HepG2 (cell line): ENCODE results near the gene ACAT2. TPM values are rescaled to one million over a fixed set of nuclear protein-coding genes. Genes with fewer than 3 reads are reported as not detected.

Experiments
- ATAC-seq: fragments of 200-7000 bp; cut with Tn5 transposase; 3 replicates; pipeline ENCODE4 v1.9.1; 2020; ENCODE audit warnings: mild to moderate bottlenecking, moderate library complexity
- BruUV-seq: library from RNA; stranded (reverse); fragments of 400-500 nt; replicated peaks from 2 replicates; lab custom pipeline; 2021; lab: Mats Ljungman, UMichigan
- CTCF ChIA-PET: fragments of 300-600 bp; formaldehyde crosslinking; extraction: SDS; loops from one replicate; lab custom pipeline; 2021; ENCODE audit warnings: low total read pairs, inconsistent platforms, low intra/inter-chr PET ratio; lab: Yijun Ruan, JAX
- POLR2A ChIA-PET: fragments of 350-600 bp; sonication (Branson Sonifier 250); formaldehyde crosslinking; loops from one replicate; lab custom pipeline; 2020; ENCODE audit warnings: antibody characterized with exemption, inconsistent platforms; lab: Yijun Ruan, JAX
- DNase-seq: peaks from one replicate; pipeline ENCODE4 v3.0.0-alpha.2; 2015; ENCODE audit warnings: low spot score
- FAIRE-seq: peaks from 3 replicates; lab custom pipeline; 2011; peaks lifted over from hg19 to GRCh38; lab: Jason Lieb, UNC
- H2AFZ ChIP-seq: one replicate; pipeline ENCODE4 v1.6.1; 2011; ENCODE audit warnings: low read length, inconsistent platforms
- H3K27ac ChIP-seq: fragments of 300-600 bp; 3 replicates; pipeline ENCODE4 v1.8.0; 2011; ENCODE audit warnings: mixed run types, mild to moderate bottlenecking, mixed read lengths, low read length, inconsistent platforms; ENCODE audit not compliant: insufficient read depth; ENCODE audit errors: extremely low read length
- H3K27me3 ChIP-seq, 2 experiments: fragments of 200-600 bp in 1 of 2; 2 replicates in 1 of 2; 3 replicates in 1 of 2; pipeline versions ENCODE4 v1.6.0 to v1.8.0; 2011; ENCODE audit warnings: low read length in 2 of 2, mild to moderate bottlenecking in 2 of 2, moderate library complexity in 2 of 2, inconsistent platforms in 1 of 2; ENCODE audit not compliant: insufficient read depth in 2 of 2, control insufficient read depth in 1 of 2
- H3K36me3 ChIP-seq, 2 experiments: fragments of 200-600 bp in 1 of 2; replicated peaks in 1 of 2; 2 replicates in 1 of 2; 3 replicates in 1 of 2; pipeline versions ENCODE4 v1.5.1 to v1.8.0; 2011; ENCODE audit warnings: low read length in 2 of 2, inconsistent platforms in 1 of 2; ENCODE audit not compliant: insufficient read depth in 2 of 2, control insufficient read depth in 1 of 2
- H3K4me1 ChIP-seq: 2 replicates; pipeline ENCODE4 v1.5.1; 2012; ENCODE audit warnings: low read length, inconsistent platforms; ENCODE audit not compliant: insufficient read depth
- H3K4me2 ChIP-seq: 2 replicates; pipeline ENCODE4 v1.6.0; 2011; ENCODE audit warnings: low read depth, low read length, inconsistent platforms
- H3K4me3 ChIP-seq, 3 experiments: fragments of 200-600 bp in 1 of 3; sonication (generic), shearing (Covaris generic) in 1 of 3; replicated peaks in 1 of 3; 2 replicates each; pipeline ENCODE4 v1.5.1; 2011 to 2016; ENCODE audit warnings: low read length in 3 of 3, inconsistent platforms in 2 of 3, low read depth in 2 of 3, mild to moderate bottlenecking in 2 of 3, control low read depth in 1 of 3, mixed read lengths in 1 of 3; ENCODE audit not compliant: insufficient read depth in 1 of 3
- H3K79me2 ChIP-seq: one replicate; pipeline ENCODE4 v1.6.1; 2011; ENCODE audit warnings: low read length, inconsistent platforms; ENCODE audit not compliant: insufficient read depth
- H3K9ac ChIP-seq: 2 replicates; pipeline ENCODE4 v1.6.0; 2011; ENCODE audit warnings: mild to moderate bottlenecking, low read depth, low read length, inconsistent platforms; ENCODE audit not compliant: insufficient read depth
- H3K9me3 ChIP-seq: 2 replicates; pipeline ENCODE4 v1.5.1; 2012; ENCODE audit warnings: mild to moderate bottlenecking, low read length
- H4K20me1 ChIP-seq: 2 replicates; pipeline ENCODE4 v1.6.0; 2011; ENCODE audit warnings: inconsistent platforms, mild to moderate bottlenecking, low read length, moderate library complexity; ENCODE audit not compliant: insufficient read depth
- AGO2 ChIP-seq: fragments of 200-400 bp; formaldehyde crosslinking; optimal IDR thresholded peaks from 2 replicates; pipeline ENCODE3; 2017; ENCODE audit warnings: mild to moderate bottlenecking, low read depth, low read length, moderate library complexity
- BCL3 ChIP-seq: sonication (generic); formaldehyde crosslinking; IDR thresholded peaks from 2 replicates; pipeline ENCODE4 v1.5.1; 2020; ENCODE audit warnings: mild to moderate bottlenecking, missing genetic modification reagents, moderate library complexity
- BCL6 ChIP-seq: IDR thresholded peaks from 2 replicates; pipeline ENCODE4 v1.6.1; 2016; ENCODE audit warnings: missing genetic modification reagents, missing compliant biosample characterization
- CEBPB ChIP-seq: IDR thresholded peaks from 2 replicates; pipeline ENCODE4 v1.6.1; 2011; ENCODE audit warnings: low read depth, low read length, improper control_type of control experiment, borderline replicate concordance
- CEBPG ChIP-seq: IDR thresholded peaks from 2 replicates; pipeline ENCODE4 v1.6.1; 2016
- JUNB ChIP-seq: sonication (generic); formaldehyde crosslinking; IDR thresholded peaks from 2 replicates; pipeline ENCODE4 v1.8.0; 2022; ENCODE audit warnings: missing genetic modification reagents, mild to moderate bottlenecking, borderline replicate concordance
- MAFF ChIP-seq: IDR thresholded peaks from 2 replicates; pipeline ENCODE4 v1.6.1; 2011; ENCODE audit warnings: low read depth, low read length, improper control_type of control experiment
- MAFK ChIP-seq, 2 experiments: IDR thresholded peaks in 1 of 2; conservative IDR thresholded peaks in 1 of 2; 2 replicates each; pipeline ENCODE4 v1.6.1; 2011; ENCODE audit warnings: improper control_type of control experiment in 2 of 2, low read length in 2 of 2
- MED13 ChIP-seq: sonication (generic); formaldehyde crosslinking; IDR thresholded peaks from 2 replicates; pipeline ENCODE4 v1.5.0; 2020; ENCODE audit warnings: missing genetic modification reagents
- NFE2L2 ChIP-seq: fragments of 150-350 bp; IDR thresholded peaks from 2 replicates; pipeline ENCODE4 v1.6.1; 2014; ENCODE audit warnings: low read length
- RBM22 ChIP-seq: fragments of 200-400 bp; formaldehyde crosslinking; optimal IDR thresholded peaks from 2 replicates; pipeline ENCODE3; 2017; ENCODE audit warnings: mild to moderate bottlenecking, low read length, moderate library complexity
- SNAPC5 ChIP-seq: sonication (generic); formaldehyde crosslinking; IDR thresholded peaks from 2 replicates; pipeline ENCODE4 v1.8.1; 2023; ENCODE audit warnings: mild to moderate bottlenecking, missing genetic modification reagents, borderline replicate concordance
- ZNF124 ChIP-seq: sonication (generic); formaldehyde crosslinking; IDR thresholded peaks from 2 replicates; pipeline ENCODE4 v1.4.0; 2020; ENCODE audit warnings: missing genetic modification reagents
- ZNF670 ChIP-seq: sonication (generic); formaldehyde crosslinking; IDR thresholded peaks from 2 replicates; pipeline ENCODE4 v1.8.0; 2022; ENCODE audit warnings: mild to moderate bottlenecking, missing genetic modification reagents, borderline replicate concordance
- ZNF878 ChIP-seq: sonication (generic); formaldehyde crosslinking; IDR thresholded peaks from 2 replicates; pipeline ENCODE4 v1.8.1; 2023; ENCODE audit warnings: mild to moderate bottlenecking, missing genetic modification reagents, moderate library complexity
- WGBS: methylation state at CpG from one replicate; pipeline ENCODE4 v1.1.6; 2017; ENCODE audit warnings: low lambda C conversion rate; 5-methylcytosine and 5-hydroxymethylcytosine counted together
- in situ Hi-C: cut with HindIII; loops from 2 replicates; pipeline ENCODE4 v1.10.0; 2017; ENCODE audit warnings: low pct_unique_long_range_greater_than_20kb; ENCODE audit not compliant: extremely low pct_ligation_motif_present
- intact Hi-C: fragments of 100-400 bp; cut with micrococcal nuclease; formaldehyde crosslinking; loops from one replicate; pipeline ENCODE4 v1.10.0; 2022; ENCODE audit not compliant: unreplicated experiment
- polyA plus RNA-seq, 8 experiments: library from polyadenylated mRNA; depleted of rRNA in 3 of 8; stranded (reverse) in 7 of 8; unstranded in 1 of 8; fragments of >200 nt; fragmentation: Illumina TruSeq in 4 of 8; extraction: Trizol in 4 of 8; gene quantifications; 2 replicates each; pipeline versions ENCODE4 v1.2.1 to v1.2.3, GENCODE V29; 2011 to 2016; ENCODE audit warnings: low read depth in 4 of 8, missing spikeins in 1 of 8, mixed read lengths in 1 of 8; ENCODE audit not compliant: insufficient read depth in 1 of 8
- total RNA-seq, 5 experiments: library from RNA; depleted of rRNA; stranded (reverse); fragments of >200 nt; fragmentation: Illumina TruSeq; extraction: Trizol; gene quantifications; 2 replicates each; pipeline ENCODE4 v1.2.3, GENCODE V29; 2016; ENCODE audit warnings: low read depth in 1 of 5

The ACAT2 gene
- total and polyA plus RNA-seq, 2 of the 13 experiments (the other 11 are each of a cell fraction or from before 2014, with no cell fraction given), result 121 to 534 TPM

- Histone ChIP-seq H3K27ac (no peak overlapping the region), H3K9ac (no peak overlapping the region), H3K4me3 (no peak overlapping the region), H3K4me1 (no peaks in the 10 kb centered on the region), H3K27me3 (no peaks in the 10 kb centered on the region), H3K36me3 (peaks cover 16 to 83% of the 10 kb centered on the region in 2 experiments), H2AFZ (no peak overlapping the region), H3K9me3 (no peaks in the 10 kb centered on the region), H3K79me2 (peaks cover 4% of the 10 kb centered on the region), H3K4me2 (no peak overlapping the region), H4K20me1 (no peaks in the 10 kb centered on the region)
- TF ChIP-seq RBM22 (peak; percentile 66), ZNF878 (no peak), ZNF670 (no peak), JUNB (CRISPR knock-in tag) (no peak), BCL6 (no peak), SNAPC5 (CRISPR knock-in tag) (no peak)
- intact Hi-C loops, result no loop called here
- no TSS peak for BruUV-seq
- no peak for DNase-seq
- ChIA-PET CTCF (no interaction called here), POLR2A (interaction anchor here (1.3 kb wide), 2 partner anchors 11 to 25 kb away, joined by 5 to 6 read pairs; partner anchors contain the start of genes ACAT2 and WTAP)
- FAIRE-seq, result no peak
- in situ Hi-C loops, result no loop called here
- 96% methylated on average over 3 of the region's 3 CpGs for WGBS
- no peak for ATAC-seq
Observed at GRCh38 chr6:159751448-159751847, 10.4 kb upstream of the ACAT2 start.

- Histone ChIP-seq H3K36me3 (peaks cover 14 to 69% of the 10 kb centered on the region in 2 experiments), H3K4me1 (peaks cover 12% of the 10 kb centered on the region), H3K79me2 (no peaks in the 10 kb centered on the region), H3K9me3 (no peaks in the 10 kb centered on the region), H3K27ac (no peak overlapping the region), H4K20me1 (no peaks in the 10 kb centered on the region), H3K27me3 (no peaks in the 10 kb centered on the region), H3K4me3 (no peak overlapping the region), H3K4me2 (no peak overlapping the region), H2AFZ (no peak overlapping the region), H3K9ac (no peak overlapping the region)
- peak; percentile 27 for TF ChIP-seq AGO2
- peak; percentile 66 to 87 for TF ChIP-seq MAFK (conservative IDR thresholded peaks at IDR 0.05 in 1 of 2, IDR thresholded peaks at IDR 0.05 in 1 of 2; ENCODE audit: low read length in 2 of 2)
- no peak for TF ChIP-seq BCL3 (CRISPR knock-in tag)
- peak; percentile 69 for TF ChIP-seq CEBPB
- TF ChIP-seq NFE2L2, result peak; percentile 57
- TF ChIP-seq RBM22, result peak; percentile 69
- peak; percentile 81 for TF ChIP-seq MAFF
- TF ChIP-seq ZNF124 (CRISPR knock-in tag), result no peak
- peak; percentile 29; the same call in 1 of the 2 replicates for TF ChIP-seq CEBPG (CRISPR knock-in tag)
- TF ChIP-seq MED13 (CRISPR knock-in tag), result no peak
- no TSS peak for BruUV-seq
- in situ Hi-C loops, result no loop called here
- ChIA-PET CTCF (no interaction called here), POLR2A (interaction anchor here (0.9 to 1.0 kb wide), 3 partner anchors 9 to 60 kb away, joined by 3 read pairs; partner anchors contain the start of genes ACAT2 and SOD2)
- WGBS, result 97% methylated on average over 6 of the region's 6 CpGs
- intact Hi-C loops, result no loop called here
- ATAC-seq (no peak), DNase-seq (no peak), FAIRE-seq (no peak)
Observed at GRCh38 chr6:159753081-159753872, 8.6 kb upstream of the ACAT2 start.
